Keratinocyte (primary cell): ENCODE data around the gene PDGFRA.
A peak's percentile ranks its signal among the peaks of the same experiment; 100 is the strongest.

Source experiments
- CTCF ChIP-seq, 3 experiments: IDR thresholded peaks in 1 of 3; conservative IDR thresholded peaks in 1 of 3; optimal IDR thresholded peaks in 1 of 3; 2 replicates in 2 of 3; 3 replicates in 1 of 3; pipeline versions ENCODE3 to v1.5.1; 2011; ENCODE audit warnings: low read length in 3 of 3, mild to moderate bottlenecking in 3 of 3, moderate library complexity in 2 of 3, control low read depth in 1 of 3, inconsistent platforms in 1 of 3; ENCODE audit not compliant: insufficient read depth in 2 of 3; ENCODE audit errors: extremely low read depth in 1 of 3
- EZH2 ChIP-seq: IDR thresholded peaks from one replicate; pipeline ENCODE4 v1.6.1; 2012; ENCODE audit warnings: inconsistent platforms, mild to moderate bottlenecking, low read length, moderate library complexity

- TF ChIP-seq EZH2 (no peak), CTCF (optimal IDR thresholded peaks at IDR 0.05 in 1 of 3, IDR thresholded peaks at IDR 0.05 in 1 of 3, conservative IDR thresholded peaks at IDR 0.05 in 1 of 3; ENCODE audit: extremely low read depth in 1 of 3, insufficient read depth in 2 of 3, low read length in 3 of 3) (peak; percentile 59 to 93 (median 90))
Measured at GRCh38 chr4:54318904-54319303, 89.8 kb downstream of the PDGFRA start.
